SH-SY5Y (cell line): ENCODE data around the gene BRPF1.

Source experiments
- GATA2 ChIP-seq: IDR thresholded peaks from 2 replicates; pipeline ENCODE4 v1.6.1; 2011; ENCODE audit warnings: mild to moderate bottlenecking, low read depth, low read length
- GATA3 ChIP-seq: IDR thresholded peaks from 2 replicates; pipeline ENCODE4 v1.6.1; 2011; ENCODE audit warnings: low read depth, mild to moderate bottlenecking, low read length, moderate library complexity

DNA sequence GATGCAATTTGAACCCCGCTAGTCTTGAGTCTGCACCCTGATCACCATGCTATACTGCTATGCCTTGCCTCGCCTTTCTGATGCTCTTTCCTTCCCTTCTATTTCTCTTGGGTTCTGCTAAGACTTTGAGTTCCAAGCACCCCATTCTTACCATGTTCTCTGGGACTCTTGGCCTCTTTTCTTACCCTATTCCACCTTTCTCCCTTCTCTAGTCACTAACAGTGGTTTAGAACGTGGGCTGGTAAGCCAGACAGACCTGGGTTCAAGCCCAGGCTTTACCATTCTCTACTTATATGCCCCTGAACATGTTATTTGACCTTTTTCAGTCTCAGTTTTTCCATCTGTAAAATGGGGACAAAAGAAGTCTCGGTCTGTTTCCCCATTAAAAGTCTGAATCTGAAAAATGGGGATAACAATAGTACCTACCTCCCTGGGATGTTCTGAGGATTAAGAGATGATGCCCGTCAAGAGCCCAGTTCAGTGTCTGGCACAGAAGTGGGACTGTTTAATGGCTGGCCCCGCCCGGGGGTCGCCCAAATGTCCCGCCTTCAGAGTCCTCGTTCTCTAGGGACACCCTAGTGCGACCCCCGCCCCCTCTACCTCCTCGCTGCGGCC, 60.4 kb downstream of the BRPF1 start:
- TF ChIP-seq GATA2 (no peak), GATA3 (no peak)
